Measurements from ENCODE around the gene ARID5A. TPM values are rescaled to one million over a fixed set of nuclear protein-coding genes. Genes with fewer than 3 reads are reported as not detected.

The ARID5A gene
- total and polyA plus RNA-seq, 2 experiments from 2014 or later: 5.5 to 7.7 TPM

DNA sequence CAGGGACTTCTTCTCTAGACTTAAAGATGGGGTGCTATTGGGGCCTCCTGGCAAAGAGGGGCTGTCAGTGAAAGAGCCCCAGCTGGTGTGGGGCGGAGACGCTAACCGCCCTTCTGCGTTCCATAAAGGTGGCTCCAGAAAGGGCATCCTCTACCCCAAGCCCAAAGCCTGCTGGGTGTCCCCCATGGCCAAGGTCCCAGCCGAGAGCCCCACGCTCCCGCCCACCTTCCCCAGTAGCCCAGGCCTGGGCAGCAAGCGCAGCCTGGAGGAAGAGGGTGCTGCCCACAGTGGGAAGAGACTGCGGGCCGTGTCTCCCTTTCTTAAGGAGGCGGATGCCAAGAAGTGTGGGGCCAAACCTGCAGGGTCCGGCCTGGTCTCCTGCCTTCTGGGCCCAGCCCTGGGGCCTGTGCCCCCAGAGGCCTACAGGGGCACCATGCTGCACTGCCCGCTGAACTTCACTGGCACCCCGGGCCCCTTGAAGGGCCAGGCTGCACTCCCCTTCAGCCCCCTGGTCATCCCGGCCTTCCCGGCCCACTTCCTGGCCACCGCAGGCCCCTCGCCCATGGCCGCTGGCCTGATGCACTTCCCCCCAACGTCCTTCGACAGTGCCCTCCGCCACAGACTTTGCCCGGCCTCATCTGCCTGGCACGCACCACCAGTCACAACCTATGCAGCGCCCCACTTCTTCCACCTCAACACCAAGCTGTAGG is 15.2 kb downstream of the ARID5A start:
- no peak for ATAC-seq
- H3K27ac Mint-ChIP-seq: no peak overlapping the region

DNA sequence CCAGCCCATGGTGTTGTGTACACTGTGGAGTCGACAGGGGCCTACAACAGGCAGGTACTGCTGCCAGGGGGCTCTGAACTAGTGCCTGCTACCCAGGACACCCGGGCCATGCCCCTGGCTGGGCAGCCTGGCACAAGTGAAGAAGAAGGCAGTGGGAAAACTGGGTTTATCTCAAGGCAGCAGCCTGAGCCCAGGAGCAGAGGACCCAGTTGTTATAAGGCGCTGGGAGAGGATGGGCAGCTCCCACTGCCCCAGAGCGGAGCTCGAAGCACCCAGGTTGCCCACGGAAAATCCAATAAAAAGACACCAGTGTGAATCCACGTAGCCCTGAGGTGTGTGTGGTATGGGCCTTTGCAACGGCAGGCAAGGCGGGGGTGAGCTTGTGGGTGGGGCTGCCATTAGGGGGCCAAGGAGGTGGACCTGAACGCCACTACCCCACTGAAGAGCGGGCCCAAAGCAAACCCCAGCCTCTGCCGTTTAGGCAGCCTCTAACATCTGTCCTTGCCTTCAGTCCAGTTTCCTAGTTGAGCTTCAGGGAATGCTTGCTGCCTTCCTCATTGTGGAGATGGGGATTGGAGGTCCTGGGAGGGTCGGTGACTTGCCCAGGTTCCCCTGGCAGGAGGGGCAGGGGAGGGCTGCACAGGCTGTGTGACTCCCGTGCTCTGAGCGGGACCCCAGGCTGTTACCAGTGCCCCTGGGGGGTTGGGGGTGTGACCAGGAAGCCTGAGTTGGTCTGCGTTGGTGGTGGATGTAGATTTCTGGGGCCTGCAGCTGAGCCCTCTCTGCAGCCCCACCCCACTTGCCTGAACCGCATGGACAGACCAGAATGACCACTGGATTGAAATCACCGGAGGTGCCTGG is 16.0 kb downstream of the ARID5A start:
- no peaks in the 10 kb centered on the region for H3K36me3 Mint-ChIP-seq (ENCODE audit: low read depth)
- TF ChIP-seq NANOG (IDR thresholded peaks at IDR 0.05; ENCODE audit: borderline replicate concordance) (no peak), CREB1 (CRISPR knock-in tag; IDR thresholded peaks at IDR 0.05; ENCODE audit: low read depth) (no peak), JUNB (IDR thresholded peaks at IDR 0.05; ENCODE audit: unreplicated experiment) (no peak)
- TF ChIP-seq, protein P1, sequence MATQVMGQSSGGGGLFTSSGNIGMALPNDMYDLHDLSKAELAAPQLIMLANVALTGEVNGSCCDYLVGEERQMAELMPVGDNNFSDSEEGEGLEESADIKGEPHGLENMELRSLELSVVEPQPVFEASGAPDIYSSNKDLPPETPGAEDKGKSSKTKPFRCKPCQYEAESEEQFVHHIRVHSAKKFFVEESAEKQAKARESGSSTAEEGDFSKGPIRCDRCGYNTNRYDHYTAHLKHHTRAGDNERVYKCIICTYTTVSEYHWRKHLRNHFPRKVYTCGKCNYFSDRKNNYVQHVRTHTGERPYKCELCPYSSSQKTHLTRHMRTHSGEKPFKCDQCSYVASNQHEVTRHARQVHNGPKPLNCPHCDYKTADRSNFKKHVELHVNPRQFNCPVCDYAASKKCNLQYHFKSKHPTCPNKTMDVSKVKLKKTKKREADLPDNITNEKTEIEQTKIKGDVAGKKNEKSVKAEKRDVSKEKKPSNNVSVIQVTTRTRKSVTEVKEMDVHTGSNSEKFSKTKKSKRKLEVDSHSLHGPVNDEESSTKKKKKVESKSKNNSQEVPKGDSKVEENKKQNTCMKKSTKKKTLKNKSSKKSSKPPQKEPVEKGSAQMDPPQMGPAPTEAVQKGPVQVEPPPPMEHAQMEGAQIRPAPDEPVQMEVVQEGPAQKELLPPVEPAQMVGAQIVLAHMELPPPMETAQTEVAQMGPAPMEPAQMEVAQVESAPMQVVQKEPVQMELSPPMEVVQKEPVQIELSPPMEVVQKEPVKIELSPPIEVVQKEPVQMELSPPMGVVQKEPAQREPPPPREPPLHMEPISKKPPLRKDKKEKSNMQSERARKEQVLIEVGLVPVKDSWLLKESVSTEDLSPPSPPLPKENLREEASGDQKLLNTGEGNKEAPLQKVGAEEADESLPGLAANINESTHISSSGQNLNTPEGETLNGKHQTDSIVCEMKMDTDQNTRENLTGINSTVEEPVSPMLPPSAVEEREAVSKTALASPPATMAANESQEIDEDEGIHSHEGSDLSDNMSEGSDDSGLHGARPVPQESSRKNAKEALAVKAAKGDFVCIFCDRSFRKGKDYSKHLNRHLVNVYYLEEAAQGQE (IDR thresholded peaks at IDR 0.05; ENCODE audit: unreplicated experiment): no peak

More for the DNA sequence above, 15.2 kb downstream of the ARID5A start:
- peaks cover 29% of the 10 kb centered on the region for H3K4me1 Mint-ChIP-seq
- Histone ChIP-seq H3K79me2 (replicated peaks; ENCODE audit: insufficient read depth) (no peaks in the 10 kb centered on the region), H2AFZ (no peak overlapping the region), H3F3A (replicated peaks; ENCODE audit: low read depth) (peaks cover 3% of the 10 kb centered on the region; the same call in 1 of the 2 replicates), H3K27ac (ENCODE audit: low read depth) (no peak overlapping the region), H3K4me1 (ENCODE audit: insufficient read depth) (peaks cover 11% of the 10 kb centered on the region), H3K27me3 (ENCODE audit: insufficient read depth) (no peaks in the 10 kb centered on the region), H3K9me2 (ENCODE audit: insufficient read depth) (no peaks in the 10 kb centered on the region), H4K20me1 (replicated peaks; ENCODE audit: insufficient read depth) (no peaks in the 10 kb centered on the region), H3K36me3 (ENCODE audit: insufficient read depth) (no peaks in the 10 kb centered on the region), H3K4me2 (no peak overlapping the region), H3K4me3 (no peak overlapping the region)
- H3K27me3 Mint-ChIP-seq (ENCODE audit: insufficient read depth, low read depth, poor library complexity): peaks cover 13% of the 10 kb centered on the region
- DNase-seq (ENCODE audit: low spot score): no peak
- TF ChIP-seq, protein P2, sequence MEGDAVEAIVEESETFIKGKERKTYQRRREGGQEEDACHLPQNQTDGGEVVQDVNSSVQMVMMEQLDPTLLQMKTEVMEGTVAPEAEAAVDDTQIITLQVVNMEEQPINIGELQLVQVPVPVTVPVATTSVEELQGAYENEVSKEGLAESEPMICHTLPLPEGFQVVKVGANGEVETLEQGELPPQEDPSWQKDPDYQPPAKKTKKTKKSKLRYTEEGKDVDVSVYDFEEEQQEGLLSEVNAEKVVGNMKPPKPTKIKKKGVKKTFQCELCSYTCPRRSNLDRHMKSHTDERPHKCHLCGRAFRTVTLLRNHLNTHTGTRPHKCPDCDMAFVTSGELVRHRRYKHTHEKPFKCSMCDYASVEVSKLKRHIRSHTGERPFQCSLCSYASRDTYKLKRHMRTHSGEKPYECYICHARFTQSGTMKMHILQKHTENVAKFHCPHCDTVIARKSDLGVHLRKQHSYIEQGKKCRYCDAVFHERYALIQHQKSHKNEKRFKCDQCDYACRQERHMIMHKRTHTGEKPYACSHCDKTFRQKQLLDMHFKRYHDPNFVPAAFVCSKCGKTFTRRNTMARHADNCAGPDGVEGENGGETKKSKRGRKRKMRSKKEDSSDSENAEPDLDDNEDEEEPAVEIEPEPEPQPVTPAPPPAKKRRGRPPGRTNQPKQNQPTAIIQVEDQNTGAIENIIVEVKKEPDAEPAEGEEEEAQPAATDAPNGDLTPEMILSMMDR (conservative IDR thresholded peaks at IDR 0.05; ENCODE audit: low read depth in 2 of 2): no peak
- TF ChIP-seq, protein P3, sequence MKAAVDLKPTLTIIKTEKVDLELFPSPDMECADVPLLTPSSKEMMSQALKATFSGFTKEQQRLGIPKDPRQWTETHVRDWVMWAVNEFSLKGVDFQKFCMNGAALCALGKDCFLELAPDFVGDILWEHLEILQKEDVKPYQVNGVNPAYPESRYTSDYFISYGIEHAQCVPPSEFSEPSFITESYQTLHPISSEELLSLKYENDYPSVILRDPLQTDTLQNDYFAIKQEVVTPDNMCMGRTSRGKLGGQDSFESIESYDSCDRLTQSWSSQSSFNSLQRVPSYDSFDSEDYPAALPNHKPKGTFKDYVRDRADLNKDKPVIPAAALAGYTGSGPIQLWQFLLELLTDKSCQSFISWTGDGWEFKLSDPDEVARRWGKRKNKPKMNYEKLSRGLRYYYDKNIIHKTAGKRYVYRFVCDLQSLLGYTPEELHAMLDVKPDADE (IDR thresholded peaks at IDR 0.05): no peak
- TF ChIP-seq POLR2AphosphoS5 (IDR thresholded peaks at IDR 0.05; ENCODE audit: low read depth) (no peak), NANOG (IDR thresholded peaks at IDR 0.05; ENCODE audit: borderline replicate concordance) (no peak), EZH2 (IDR thresholded peaks at IDR 0.05; ENCODE audit: low read depth, unreplicated experiment) (no peak)
- no peak overlapping the region for H3K4me3 Mint-ChIP-seq
- H3K36me3 Mint-ChIP-seq (ENCODE audit: low read depth): peaks cover 3% of the 10 kb centered on the region; the same call in 1 of the 3 replicates
- no peaks in the 10 kb centered on the region; the same call in 2 of the 3 replicates for H3K9me3 Mint-ChIP-seq

More for the DNA sequence above, 16.0 kb downstream of the ARID5A start:
- Histone ChIP-seq H3F3A (replicated peaks; ENCODE audit: low read depth) (0 out of 2 replicates have a peak, but pooled peaks cover 1% of the 10 kb centered on the region), H3K4me1 (ENCODE audit: insufficient read depth) (peaks cover 10% of the 10 kb centered on the region), H3K27me3 (ENCODE audit: insufficient read depth) (no peaks in the 10 kb centered on the region), H3K79me2 (replicated peaks; ENCODE audit: insufficient read depth) (no peaks in the 10 kb centered on the region), H3K36me3 (ENCODE audit: insufficient read depth) (no peaks in the 10 kb centered on the region), H2AFZ (no peak overlapping the region), H3K4me2 (no peak overlapping the region), H4K20me1 (replicated peaks; ENCODE audit: insufficient read depth) (no peaks in the 10 kb centered on the region), H3K27ac (ENCODE audit: low read depth) (no peak overlapping the region), H3K4me3 (no peak overlapping the region), H3K9me2 (ENCODE audit: insufficient read depth) (no peaks in the 10 kb centered on the region)
- Mint-ChIP-seq H3K27ac (no peak overlapping the region), H3K9me3 (no peaks in the 10 kb centered on the region; the same call in 2 of the 3 replicates), H3K4me1 (peaks cover 26% of the 10 kb centered on the region), H3K27me3 (ENCODE audit: insufficient read depth, low read depth, poor library complexity) (peaks cover 13% of the 10 kb centered on the region), H3K4me3 (no peak overlapping the region)
- ATAC-seq (no peak), DNase-seq (ENCODE audit: low spot score) (no peak)
